ENCODE results near the gene RAB11FIP3. TPM values are rescaled to one million over a fixed set of nuclear protein-coding genes. Genes with fewer than 3 reads are reported as not detected.

RAB11FIP3 gene
- total and polyA plus RNA-seq, 9 donors: 18.0 to 58.1 (median 38.1) TPM

GRCh38 chr16:566475-567372 lies 141.3 kb downstream of the RAB11FIP3 start, which contains the start of gene NHLRC4:
TSS of gene NHLRC4 (plus strand) at chr16:567005. CDS start at chr16:568048, 1,043 bp downstream.
- peak; percentile 86 to 92 (median 89) for DNase-seq
- no peaks in the 10 kb centered on the region for H3K27me3 ChIP-seq
- peak within 1 kb of the TSS; percentile 40 to 80 for H3K27ac ChIP-seq
- intact Hi-C loops (cut with DNase I): loop anchor here in 1 of 4 donors (5.0 kb wide), 1 partner anchor 101 kb away; the partner anchor contains the start of gene RHOT2
- H3K4me3 ChIP-seq: no peak within 1 kb of the TSS
- H3K36me3 ChIP-seq: no peaks in the 10 kb centered on the region
- H3K4me1 ChIP-seq (ENCODE audit: insufficient read depth): peaks cover 42% of the 10 kb centered on the region
- no peaks in the 10 kb centered on the region for H3K9me3 ChIP-seq
- 7 to 13% (median 8%) methylated on average over 25 to 26 of the region's 26 CpGs for WGBS, 3 donors
- no peak for TF ChIP-seq EP300 (IDR thresholded peaks at IDR 0.05)
- TF ChIP-seq, protein P1, sequence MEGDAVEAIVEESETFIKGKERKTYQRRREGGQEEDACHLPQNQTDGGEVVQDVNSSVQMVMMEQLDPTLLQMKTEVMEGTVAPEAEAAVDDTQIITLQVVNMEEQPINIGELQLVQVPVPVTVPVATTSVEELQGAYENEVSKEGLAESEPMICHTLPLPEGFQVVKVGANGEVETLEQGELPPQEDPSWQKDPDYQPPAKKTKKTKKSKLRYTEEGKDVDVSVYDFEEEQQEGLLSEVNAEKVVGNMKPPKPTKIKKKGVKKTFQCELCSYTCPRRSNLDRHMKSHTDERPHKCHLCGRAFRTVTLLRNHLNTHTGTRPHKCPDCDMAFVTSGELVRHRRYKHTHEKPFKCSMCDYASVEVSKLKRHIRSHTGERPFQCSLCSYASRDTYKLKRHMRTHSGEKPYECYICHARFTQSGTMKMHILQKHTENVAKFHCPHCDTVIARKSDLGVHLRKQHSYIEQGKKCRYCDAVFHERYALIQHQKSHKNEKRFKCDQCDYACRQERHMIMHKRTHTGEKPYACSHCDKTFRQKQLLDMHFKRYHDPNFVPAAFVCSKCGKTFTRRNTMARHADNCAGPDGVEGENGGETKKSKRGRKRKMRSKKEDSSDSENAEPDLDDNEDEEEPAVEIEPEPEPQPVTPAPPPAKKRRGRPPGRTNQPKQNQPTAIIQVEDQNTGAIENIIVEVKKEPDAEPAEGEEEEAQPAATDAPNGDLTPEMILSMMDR (IDR thresholded peaks at IDR 0.05): no peak
- TF ChIP-seq POLR2A (IDR thresholded peaks at IDR 0.05): no peak

DNA sequence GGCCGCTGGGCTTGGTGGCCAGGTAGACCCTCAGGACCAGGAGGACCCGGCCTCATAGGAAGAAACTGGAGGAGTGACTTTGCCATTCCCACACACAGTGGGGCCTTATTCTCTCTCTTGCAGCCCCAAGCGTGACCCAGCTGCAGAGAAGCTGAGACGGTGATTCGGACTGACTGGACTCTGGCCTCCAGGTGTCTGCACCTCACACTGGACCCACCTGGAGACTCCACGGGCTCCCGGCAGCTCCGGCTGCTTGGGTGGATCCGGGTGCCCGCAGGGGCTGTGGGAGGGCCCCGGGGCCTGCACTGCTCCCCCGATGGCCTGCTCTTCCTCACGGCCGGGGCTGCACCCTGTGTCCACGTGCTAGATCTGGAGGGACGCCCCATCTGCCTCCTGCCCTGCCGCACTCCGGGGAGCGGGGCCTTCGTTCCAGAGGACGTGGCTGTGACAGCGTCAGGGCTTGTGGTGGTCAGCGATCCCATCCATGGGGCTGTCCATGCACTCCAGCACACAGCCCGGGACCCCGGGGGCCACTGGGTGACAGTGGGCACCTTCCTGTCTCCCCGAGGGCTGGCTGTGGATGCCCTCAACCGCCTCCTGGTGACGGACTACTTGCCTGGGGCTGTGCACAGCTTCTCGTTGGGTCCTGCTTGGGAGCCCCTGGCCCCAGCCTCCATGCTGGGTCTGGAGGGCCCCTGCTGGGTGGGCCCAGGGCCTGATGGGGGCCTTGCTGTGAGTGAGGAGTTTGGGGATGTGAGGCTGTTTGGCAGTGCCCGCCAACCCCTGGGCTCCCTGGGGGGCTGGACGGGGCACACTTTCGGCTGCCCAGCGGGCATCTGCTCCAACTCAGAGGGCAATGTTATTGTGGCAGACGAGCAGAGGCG lies 142.2 kb downstream of the RAB11FIP3 start:
- TF ChIP-seq POLR2A (IDR thresholded peaks at IDR 0.05) (no peak), EP300 (IDR thresholded peaks at IDR 0.05) (no peak)
- TF ChIP-seq, protein P1 (IDR thresholded peaks at IDR 0.05): no peak
- no peaks in the 10 kb centered on the region for H3K9me3 ChIP-seq
- H3K4me3 ChIP-seq: no peak overlapping the region
- no peaks in the 10 kb centered on the region for H3K27me3 ChIP-seq
- H3K4me1 ChIP-seq (ENCODE audit: insufficient read depth): peaks cover 42% of the 10 kb centered on the region
- peak overlapping the region; percentile 25 to 80 for H3K27ac ChIP-seq
- intact Hi-C loops (cut with DNase I): loop anchor here in 1 of 4 donors (5.0 kb wide), 1 partner anchor 100 kb away; the partner anchor contains the start of gene RHOT2
- whole genome bisulfite sequencing, 3 donors: 71 to 90% (median 77%) methylated on average over 14 to 35 of the region's 35 CpGs
- no peaks in the 10 kb centered on the region for H3K36me3 ChIP-seq
- no peak for DNase-seq

DNA sequence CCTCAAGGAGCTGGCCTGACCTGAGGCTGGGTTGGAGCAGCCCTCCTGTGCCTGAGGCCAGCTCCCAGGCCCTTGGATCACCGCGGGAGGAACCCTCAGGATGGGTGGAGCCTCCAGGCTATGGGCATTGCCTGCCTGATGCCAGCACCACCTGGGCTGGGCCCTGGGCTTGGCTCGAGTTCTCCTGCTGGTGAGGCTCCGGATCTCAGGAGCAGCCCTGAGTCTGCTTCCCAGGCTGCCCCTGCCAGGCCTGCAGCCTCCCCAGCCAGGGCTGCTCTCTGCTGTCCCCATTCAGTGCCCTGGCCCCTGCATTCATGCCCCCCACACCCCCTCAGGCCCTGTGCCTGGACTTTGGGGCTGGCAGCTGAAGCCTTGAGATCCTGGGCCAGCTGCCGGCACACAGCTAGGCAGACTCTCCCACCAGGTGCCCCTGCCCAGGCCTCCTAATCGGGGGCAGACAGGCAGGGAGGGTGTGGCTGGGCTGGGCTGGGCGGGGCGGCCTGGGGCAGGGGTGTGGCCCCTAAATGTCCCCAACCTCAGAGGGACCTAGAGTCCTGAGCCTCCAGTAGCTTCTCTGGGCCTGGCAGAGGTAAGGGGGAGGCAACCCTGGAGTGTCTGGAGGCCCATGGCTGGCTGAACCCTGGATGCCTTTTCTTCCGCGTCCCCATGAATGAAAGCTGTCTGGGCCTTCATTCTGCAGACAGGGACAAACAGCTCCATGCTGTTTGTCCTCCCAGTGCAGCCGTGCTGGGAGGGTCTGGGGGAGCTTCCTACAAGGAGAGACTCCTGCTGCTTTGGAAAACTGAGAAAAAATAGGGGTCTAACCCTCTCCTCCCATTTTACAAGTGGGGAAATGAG lies 143.2 kb downstream of the RAB11FIP3 start:
- 52 to 66% (median 55%) methylated on average over 4 to 11 of the region's 11 CpGs for WGBS, 3 donors
- H3K27me3 ChIP-seq: no peaks in the 10 kb centered on the region
- H3K4me3 ChIP-seq: no peak overlapping the region

More for the DNA sequence above, 143.2 kb downstream of the RAB11FIP3 start:
- Histone ChIP-seq H3K36me3 (no peaks in the 10 kb centered on the region), H3K4me1 (ENCODE audit: insufficient read depth) (peaks cover 42% of the 10 kb centered on the region), H3K27ac (peak overlapping the region; percentile 62 to 89), H3K9me3 (no peaks in the 10 kb centered on the region)
- TF ChIP-seq, protein P1 (IDR thresholded peaks at IDR 0.05): no peak
- no peak for TF ChIP-seq EP300 (IDR thresholded peaks at IDR 0.05)
- no peak for TF ChIP-seq POLR2A (IDR thresholded peaks at IDR 0.05)
- no peak for DNase-seq
- intact Hi-C loops (cut with DNase I): loop anchor here in 1 of 4 donors (5.0 kb wide), 1 partner anchor 99 kb away; the partner anchor contains the start of gene RHOT2

Data from ovary (tissue), 9 donors.